Measurements from ENCODE around the gene RHOBTB3.
"Not testable (repeated sequence)": the region's sequence is repeated elsewhere in the genome, so short reads cannot be mapped to it uniquely, and the experiment has no call there.

RHOBTB3 gene

GRCh38 chr5:95803271-95804148, 72.4 kb downstream of the RHOBTB3 start:
- DNase-seq, result no peak

GRCh38 chr5:95804736-95805539, 73.8 kb downstream of the RHOBTB3 start:
- DNase-seq, result no peak

- DNase-seq, result no peak
These were observed 75.6 kb downstream of the RHOBTB3 start for GRCh38 chr5:95806687-95807086.

GRCh38 chr5:95808013-95808685, 77.0 kb downstream of the RHOBTB3 start:
- DNase-seq, result no peak

- DNase-seq, result peak; percentile 69
These were observed 77.7 kb downstream of the RHOBTB3 start for GRCh38 chr5:95808686-95809413.

- no peak for DNase-seq
These were observed 78.4 kb downstream of the RHOBTB3 start for GRCh38 chr5:95809414-95809960.

- DNase-seq, result no peak
These were observed 79.4 kb downstream of the RHOBTB3 start for GRCh38 chr5:95810305-95811125.

- DNase-seq, result not testable (repeated sequence)
These were observed 79.9 kb downstream of the RHOBTB3 start for GRCh38 chr5:95811126-95811423.

- not testable (repeated sequence) for DNase-seq
These were observed 80.4 kb downstream of the RHOBTB3 start for GRCh38 chr5:95811461-95812073.

GRCh38 chr5:95812074-95812471, 80.9 kb downstream of the RHOBTB3 start:
- no peak for DNase-seq

- DNase-seq, result not testable (repeated sequence)
These were observed 81.9 kb downstream of the RHOBTB3 start for GRCh38 chr5:95813035-95813434.

- DNase-seq, result no peak
These were observed 84.1 kb downstream of the RHOBTB3 start for GRCh38 chr5:95815155-95815729.

GRCh38 chr5:95816341-95816740, 85.2 kb downstream of the RHOBTB3 start:
- DNase-seq, result no peak

GRCh38 chr5:95816776-95817175, 85.6 kb downstream of the RHOBTB3 start:
- DNase-seq, result no peak

GRCh38 chr5:95817430-95817829, 86.3 kb downstream of the RHOBTB3 start:
- DNase-seq, result no peak

GRCh38 chr5:95818181-95819147, 87.3 kb downstream of the RHOBTB3 start:
- DNase-seq, result peak; percentile 93

- DNase-seq, result no peak
These were observed 90.2 kb downstream of the RHOBTB3 start for GRCh38 chr5:95821110-95822021.

- no peak for DNase-seq
These were observed 91.0 kb downstream of the RHOBTB3 start for GRCh38 chr5:95822043-95822541.

Data from GF-D8 (cell line).